Esophagus muscularis mucosa (tissue), 4 donors: Measurements from ENCODE around the gene ASAP2. TPM values are rescaled to one million over a fixed set of nuclear protein-coding genes. Genes with fewer than 3 reads are reported as not detected.

ENCODE experiments used
- DNase-seq: peaks from one replicate; pipeline ENCODE4 v3.0.0-alpha.2; 2017; ENCODE audit errors: extremely low spot score
- H3K27ac ChIP-seq, 4 donors: fragments of 200-600 bp; sonication (generic); replicated peaks in 1 of 4; 1 replicate in 3 of 4; 2 replicates in 1 of 4; pipeline ENCODE4 v1.5.1; 2016 to 2019; ENCODE audit warnings: mild to moderate bottlenecking in 1 of 4
- H3K27me3 ChIP-seq, 4 donors: fragments of 200-600 bp; sonication (generic); one replicate each; pipeline versions ENCODE4 v1.5.1 to v1.6.0; 2016 to 2019
- H3K36me3 ChIP-seq, 4 donors: fragments of 200-600 bp; sonication (generic); one replicate each; pipeline ENCODE4 v1.5.1; 2016 to 2019
- H3K4me1 ChIP-seq, 4 donors: fragments of 200-600 bp; sonication (generic); one replicate each; pipeline ENCODE4 v1.5.1; 2016 to 2019
- H3K4me3 ChIP-seq, 4 donors: fragments of 200-600 bp; sonication (generic); 1 replicate in 2 of 4; 2 replicates in 2 of 4; pipeline ENCODE4 v1.5.1; 2016 to 2019; ENCODE audit warnings: mild to moderate bottlenecking in 4 of 4, moderate library complexity in 1 of 4
- H3K9me3 ChIP-seq, 4 donors: fragments of 200-600 bp; sonication (generic); 1 replicate in 3 of 4; 2 replicates in 1 of 4; pipeline ENCODE4 v1.5.1; 2016 to 2019
- CTCF ChIP-seq, 3 experiments: fragments of 200-600 bp in 2 of 3; fragments of 450-650 bp in 1 of 3; sonication (generic) in 2 of 3; IDR thresholded peaks; one replicate each; pipeline ENCODE4 v1.5.1; 2017 to 2019; ENCODE audit warnings: antibody characterized with exemption in 3 of 3, mild to moderate bottlenecking in 2 of 3, moderate library complexity in 1 of 3
- EP300 ChIP-seq: sonication (generic); formaldehyde crosslinking; IDR thresholded peaks from one replicate; pipeline ENCODE4 v1.6.1; 2017; ENCODE audit warnings: antibody characterized with exemption
- POLR2A ChIP-seq: fragments of 450-650 bp; IDR thresholded peaks from one replicate; pipeline ENCODE4 v1.6.1; 2017; ENCODE audit warnings: antibody characterized with exemption, moderate library complexity, mild to moderate bottlenecking, low read depth
- POLR2AphosphoS5 ChIP-seq, 2 donors: sonication (generic); formaldehyde crosslinking; IDR thresholded peaks; one replicate each; pipeline ENCODE4 v1.6.1; 2017; ENCODE audit warnings: antibody characterized with exemption in 2 of 2
- WGBS: methylation state at CpG from one replicate; pipeline ENCODE4 v1.1.5; 2018; 5-methylcytosine and 5-hydroxymethylcytosine counted together
- intact Hi-C: fragments of 100-400 bp; cut with DNase I; formaldehyde crosslinking; loops from one replicate; pipeline ENCODE4 v1.15.1; 2023
- total RNA-seq, 4 donors: library from RNA; depleted of rRNA; stranded (reverse); fragments of >200 nt; gene quantifications; one replicate each; pipeline versions ENCODE4 v1.1.0 to v1.2.1, GENCODE V29; 2016

The ASAP2 gene
- total RNA-seq, 4 donors from 2014 or later: 18.7 to 24.0 (median 21.3) TPM

GRCh38 chr2:9232166-9232479 lies 25.5 kb downstream of the ASAP2 start:
- Histone ChIP-seq H3K9me3 (no peaks in the 10 kb centered on the region), H3K27me3 (no peaks in the 10 kb centered on the region), H3K4me3 (no peak overlapping the region), H3K36me3 (no peaks in the 10 kb centered on the region), H3K27ac (no peak overlapping the region), H3K4me1 (peaks cover 88 to 100% (median 92%) of the 10 kb centered on the region in 4 donors)
- intact Hi-C loops: no loop called here
- TF ChIP-seq POLR2A (no peak), CTCF (IDR thresholded peaks at IDR 0.05) (no peak), POLR2AphosphoS5 (IDR thresholded peaks at IDR 0.05) (no peak), EP300 (no peak)
- no peak for DNase-seq
- WGBS: 92% methylated on average over 7 of the region's 7 CpGs

- peaks cover 90 to 100% (median 96%) of the 10 kb centered on the region in 4 donors for H3K4me1 ChIP-seq
- intact Hi-C loops: no loop called here
- no peaks in the 10 kb centered on the region for H3K36me3 ChIP-seq
- H3K27ac ChIP-seq: no peak overlapping the region
- H3K27me3 ChIP-seq: no peaks in the 10 kb centered on the region
- no peak overlapping the region for H3K4me3 ChIP-seq
- no peak for DNase-seq
- no peak for TF ChIP-seq EP300
- TF ChIP-seq CTCF (IDR thresholded peaks at IDR 0.05): no peak
- no peak for TF ChIP-seq POLR2A
- no peak for TF ChIP-seq POLR2AphosphoS5 (IDR thresholded peaks at IDR 0.05)
- 64% methylated on average over 7 of the region's 7 CpGs for WGBS
- H3K9me3 ChIP-seq: no peaks in the 10 kb centered on the region
Measured at GRCh38 chr2:9232886-9233285, 26.3 kb downstream of the ASAP2 start.

GRCh38 chr2:9234680-9235146 lies 28.1 kb downstream of the ASAP2 start:
- H3K27ac ChIP-seq: peak overlapping the region; percentile 61 to 74 (median 71)
- no peak for DNase-seq
- no peak for TF ChIP-seq POLR2AphosphoS5 (IDR thresholded peaks at IDR 0.05)
- no peak for TF ChIP-seq EP300
- TF ChIP-seq CTCF (IDR thresholded peaks at IDR 0.05): no peak
- TF ChIP-seq POLR2A: no peak
- H3K36me3 ChIP-seq: no peaks in the 10 kb centered on the region
- H3K27me3 ChIP-seq: no peaks in the 10 kb centered on the region
- 63% methylated on average over 8 of the region's 9 CpGs for WGBS
- peaks cover 89 to 96% (median 92%) of the 10 kb centered on the region in 4 donors for H3K4me1 ChIP-seq
- no peaks in the 10 kb centered on the region for H3K9me3 ChIP-seq
- intact Hi-C loops: no loop called here
- H3K4me3 ChIP-seq: no peak overlapping the region

GRCh38 chr2:9235147-9236044 lies 28.8 kb downstream of the ASAP2 start:
- no peak for DNase-seq
- Histone ChIP-seq H3K9me3 (no peaks in the 10 kb centered on the region), H3K27ac (peak overlapping the region; percentile 61 to 74 (median 71)), H3K4me3 (no peak overlapping the region), H3K36me3 (no peaks in the 10 kb centered on the region), H3K27me3 (no peaks in the 10 kb centered on the region), H3K4me1 (peaks cover 85 to 93% (median 86%) of the 10 kb centered on the region in 4 donors)
- intact Hi-C loops: no loop called here
- WGBS: 62% methylated on average over 14 of the region's 16 CpGs
- TF ChIP-seq POLR2AphosphoS5 (IDR thresholded peaks at IDR 0.05) (no peak), CTCF (IDR thresholded peaks at IDR 0.05) (no peak), EP300 (no peak), POLR2A (no peak)
